HG02623 (cell line): ENCODE data around the gene LARP4.
"Not testable (repeated sequence)": the region's sequence is repeated elsewhere in the genome, so short reads cannot be mapped to it uniquely, and the experiment has no call there.

Experiments
- ATAC-seq: cut with Tn5 transposase; IDR thresholded peaks from one replicate; pipeline ENCODE4 v1.9.1; 2021; ENCODE audit warnings: moderate library complexity; ENCODE audit not compliant: unreplicated experiment

LARP4 gene

DNA sequence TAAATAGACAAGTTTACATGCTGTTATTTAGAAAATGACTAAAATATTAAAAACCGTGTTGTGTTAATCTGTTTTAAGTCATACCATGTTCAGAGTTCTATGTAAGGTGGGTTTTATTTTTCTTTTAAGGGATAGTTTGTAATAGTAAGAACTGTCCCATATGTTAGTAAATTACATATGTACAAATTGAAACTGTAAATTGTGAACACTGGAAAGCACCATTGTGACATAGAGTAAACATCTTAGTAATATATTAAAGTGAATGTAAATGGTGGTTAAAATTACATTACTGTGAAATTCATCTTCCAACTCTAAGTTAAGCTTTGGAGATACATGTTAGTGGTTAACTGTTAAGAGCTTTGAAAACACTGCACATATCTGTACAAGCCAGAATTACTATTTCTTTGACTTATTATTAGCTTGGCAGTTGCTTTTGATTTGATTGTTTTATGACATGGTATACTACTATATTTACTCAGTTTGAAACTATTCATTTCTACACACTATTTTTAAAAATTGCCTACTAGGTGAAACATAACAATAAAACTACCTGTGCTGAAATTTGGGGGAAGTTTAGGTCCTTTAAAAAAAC, 76.7 kb downstream of the LARP4 start:
- ATAC-seq = no peak

DNA sequence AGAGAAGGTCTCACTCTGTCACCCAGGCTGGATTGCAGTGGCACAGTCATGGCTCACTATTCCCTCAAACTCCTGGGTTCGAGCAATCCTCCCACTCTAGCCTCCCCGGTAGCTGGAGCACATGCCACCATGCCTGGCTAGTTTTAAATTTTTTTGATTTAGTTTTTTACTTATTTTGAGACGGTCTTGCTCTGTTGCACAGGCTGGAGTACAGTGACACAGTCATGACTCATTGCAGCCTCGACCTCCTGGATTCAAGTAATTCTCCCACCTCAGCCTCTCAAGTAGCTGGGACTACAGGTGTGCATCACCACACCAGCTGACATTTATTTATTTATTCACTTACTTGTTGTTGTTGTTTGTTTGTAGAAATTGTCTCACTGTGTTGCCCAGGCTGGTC, 81.9 kb downstream of the LARP4 start:
- no peak for ATAC-seq

DNA sequence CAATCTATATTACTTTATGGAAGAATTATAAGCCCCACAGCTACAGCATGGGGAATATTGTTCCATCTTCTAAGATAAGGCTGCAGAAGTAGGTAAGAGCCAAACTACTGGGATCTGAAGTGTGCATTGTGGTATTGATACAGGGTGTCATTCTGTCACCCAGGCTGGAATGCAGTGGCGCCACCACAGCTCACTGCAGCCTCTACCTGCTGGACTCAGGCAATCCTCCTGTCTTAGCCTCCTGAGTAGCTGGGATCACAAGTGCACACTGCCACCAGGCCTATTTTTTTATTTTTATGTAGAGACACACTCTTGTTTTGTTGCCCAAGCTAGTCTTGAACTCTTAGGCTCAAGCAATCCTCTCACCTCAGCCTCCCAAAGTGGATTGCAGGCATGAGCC, 82.8 kb downstream of the LARP4 start:
- ATAC-seq = no peak

DNA sequence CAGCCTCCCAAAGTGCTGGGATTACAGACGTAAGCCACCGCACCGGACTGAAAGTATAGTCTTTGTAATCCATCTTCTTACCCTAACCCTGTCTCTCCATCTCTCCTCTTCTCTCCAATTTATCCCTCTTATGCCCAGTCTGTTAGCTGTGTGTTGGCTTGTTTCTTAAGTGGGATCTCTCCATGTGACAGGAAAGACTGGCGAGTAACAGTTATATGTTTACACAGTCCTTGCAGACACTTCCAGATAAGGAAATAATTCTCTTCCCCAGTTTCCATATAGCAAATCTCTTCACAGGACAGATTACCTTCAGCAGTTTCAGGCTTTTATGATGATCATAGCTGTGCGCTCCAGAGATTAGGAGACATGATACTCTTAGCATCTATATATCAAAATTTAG, 88.1 kb downstream of the LARP4 start:
- ATAC-seq = no peak

DNA sequence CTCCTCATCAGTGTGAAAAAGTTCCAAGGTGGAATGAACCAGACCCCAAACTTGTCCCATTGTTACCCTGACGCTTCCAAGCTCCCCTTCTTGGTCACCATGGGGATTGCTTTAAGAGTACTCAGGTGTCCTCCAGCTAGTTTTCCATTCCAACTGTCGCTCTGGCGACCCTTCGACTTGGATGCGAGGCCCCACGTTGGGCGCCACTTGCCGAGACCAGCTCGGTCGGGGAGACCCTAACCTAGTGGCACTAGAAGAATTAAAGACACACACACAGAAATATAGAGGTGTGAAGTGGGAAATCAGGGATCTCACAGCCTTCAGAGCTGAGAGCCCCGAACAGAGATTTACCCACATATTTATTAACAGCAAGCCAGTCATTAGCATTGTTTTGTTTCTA, 97.4 kb downstream of the LARP4 start:
- ATAC-seq = not testable (repeated sequence)

DNA sequence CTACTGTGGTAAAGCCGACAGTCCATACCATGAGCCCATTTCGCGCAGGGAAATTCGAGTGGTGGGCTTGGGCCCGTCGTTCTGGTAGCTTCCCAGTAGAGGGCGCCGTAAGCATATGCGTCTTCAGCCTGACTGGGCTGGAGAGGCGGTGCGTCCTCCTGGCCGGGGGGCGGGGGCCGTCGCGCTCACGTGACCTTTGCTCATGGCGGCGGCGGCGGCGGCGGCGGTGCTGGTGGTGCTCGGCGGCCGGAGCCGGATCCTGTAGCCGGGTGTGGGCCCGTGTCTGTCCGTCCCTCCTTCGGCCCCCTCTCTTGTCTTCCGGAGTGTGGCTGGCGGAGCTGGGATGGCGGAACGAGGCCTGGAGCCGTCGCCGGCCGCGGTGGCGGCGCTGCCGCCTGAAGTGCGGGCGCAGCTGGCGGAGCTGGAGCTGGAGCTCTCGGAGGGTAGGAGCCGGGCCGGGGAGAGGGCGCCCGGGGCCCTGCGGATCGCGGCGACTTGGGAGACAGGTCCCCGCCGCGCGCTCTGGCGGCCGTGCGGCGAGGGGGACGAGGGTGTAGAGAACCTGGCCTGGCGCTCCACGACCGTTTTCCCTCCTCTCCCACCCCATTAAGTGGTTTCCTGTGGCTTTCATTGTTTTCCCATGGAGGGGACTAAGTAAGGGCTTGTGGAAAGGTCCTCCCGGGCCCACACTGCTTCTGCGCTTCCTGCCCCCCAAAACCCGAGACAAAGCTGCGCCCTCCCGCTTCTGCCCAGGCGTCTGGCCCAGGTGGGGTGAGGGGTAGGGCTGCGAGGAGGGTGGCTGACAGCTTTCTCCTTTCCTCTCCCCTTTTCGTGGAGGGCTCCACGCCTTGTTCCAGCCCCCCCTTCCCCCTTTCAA, 104.4 kb downstream of the LARP4 start, which contains the start of gene DIP2B:
DIP2B (plus strand) TSS at position 188 of the 877 bp plus-strand sequence; CDS start at position 344, 156 bp downstream.
- ATAC-seq = peak; percentile 82

DNA sequence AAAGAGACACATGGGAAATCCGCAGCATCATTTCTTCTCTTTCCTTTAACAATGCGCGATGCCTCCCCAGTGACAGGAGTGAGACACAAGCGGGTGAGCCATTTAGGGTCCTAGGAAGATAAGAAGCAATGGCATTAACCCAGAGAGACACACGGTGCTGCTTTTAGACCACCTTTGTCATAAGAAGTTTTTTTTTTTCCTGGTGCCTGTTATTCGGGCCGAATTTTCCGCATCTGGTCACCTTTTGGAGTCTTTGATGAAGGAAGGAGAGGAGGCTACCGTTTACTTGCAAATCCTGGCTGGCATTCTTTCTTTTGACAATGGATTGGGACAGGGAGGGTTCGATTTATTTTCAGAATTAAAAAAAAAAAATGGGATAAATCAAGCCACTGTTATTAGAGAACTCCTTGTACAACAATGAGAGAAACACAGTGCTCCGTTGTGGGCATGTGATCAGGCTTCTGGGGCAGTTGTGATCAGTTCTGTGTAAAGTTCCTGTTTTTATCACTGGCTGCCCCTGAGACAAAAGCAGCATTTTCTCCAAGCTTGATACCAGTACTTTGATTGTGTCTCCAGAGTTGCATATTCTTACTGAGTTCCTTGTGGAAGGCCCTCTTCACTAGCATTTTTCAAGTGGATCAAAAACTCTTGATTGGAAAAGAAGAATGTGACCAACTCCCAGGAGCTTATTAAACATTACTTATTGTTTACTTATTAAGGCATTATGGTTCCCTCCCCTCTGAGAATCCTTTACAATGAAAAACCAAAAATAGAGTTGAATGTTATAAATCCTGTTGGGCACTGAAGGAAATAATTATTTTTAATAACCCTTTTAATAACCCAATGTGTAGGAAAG, 105.2 kb downstream of the LARP4 start:
- no peak for ATAC-seq

DNA sequence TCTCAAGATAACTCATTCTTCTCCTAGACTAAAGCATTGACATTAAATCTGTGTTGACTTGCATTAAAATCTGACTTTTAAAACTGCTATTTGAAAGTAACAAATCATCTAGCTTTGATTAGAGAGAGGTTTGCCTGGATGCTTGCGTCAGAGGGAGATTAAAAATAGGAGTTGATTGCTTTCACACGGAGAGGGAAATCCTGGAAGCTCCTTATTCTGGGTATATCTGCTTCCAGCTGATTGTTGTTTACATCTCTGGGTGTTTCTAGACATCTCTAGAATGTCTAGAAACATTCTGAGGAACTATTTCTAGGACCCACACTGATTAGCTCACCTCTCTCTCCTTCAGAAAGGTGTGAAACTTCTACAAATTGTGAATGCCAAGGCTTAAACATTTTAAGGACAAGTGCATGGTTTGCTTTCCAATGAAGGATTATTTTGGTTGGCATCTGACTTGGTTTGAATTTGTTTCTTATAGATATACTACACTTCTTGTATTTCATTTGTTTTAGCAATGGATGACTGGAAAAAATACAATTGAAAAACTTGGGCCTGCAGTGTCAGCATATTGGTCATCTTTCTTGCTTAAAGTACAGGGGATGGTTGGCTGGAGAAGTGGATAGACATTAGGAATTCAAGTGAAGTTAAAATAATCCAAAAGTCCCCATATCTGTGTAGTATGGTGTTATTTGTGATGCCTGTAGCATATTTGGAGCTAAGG, 106.2 kb downstream of the LARP4 start:
- ATAC-seq = no peak

DNA sequence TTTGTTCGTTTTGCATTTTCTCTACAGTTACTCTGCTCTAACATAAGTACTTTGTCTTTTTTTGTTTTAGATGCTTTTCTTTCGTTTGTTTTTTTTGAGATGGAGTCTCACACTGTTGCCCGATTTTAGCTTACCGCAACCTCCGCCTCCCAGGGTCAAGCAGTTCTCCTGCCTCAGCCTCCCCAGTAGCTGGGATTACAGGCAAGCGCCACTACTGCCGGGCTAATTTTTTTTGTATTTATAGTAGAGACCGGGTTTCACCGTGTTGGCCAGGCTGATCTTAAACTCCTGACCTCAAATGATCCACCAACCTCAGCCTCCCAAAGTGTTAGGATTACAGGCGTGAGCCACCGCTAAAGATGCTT, 106.8 kb downstream of the LARP4 start:
- ATAC-seq = no peak

DNA sequence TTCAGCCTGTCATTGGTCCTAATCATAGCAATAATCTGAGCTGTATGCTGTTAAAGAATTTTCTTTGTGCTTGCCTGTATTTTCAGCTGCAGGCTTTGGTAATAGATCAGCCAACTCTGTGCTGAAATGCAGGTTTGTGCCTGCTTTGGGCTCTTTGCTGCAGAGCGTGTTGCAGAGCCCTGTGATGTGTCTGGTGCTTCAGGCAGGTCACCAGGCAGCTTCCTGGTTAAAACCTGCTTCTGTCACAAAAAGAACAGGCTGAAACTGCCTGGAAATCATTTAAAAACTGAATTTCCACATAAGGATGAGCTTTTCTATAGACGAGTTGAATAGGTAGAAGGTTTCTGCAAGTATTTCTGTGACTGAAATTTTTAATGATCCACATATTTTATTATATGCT, 107.2 kb downstream of the LARP4 start:
- no peak for ATAC-seq

DNA sequence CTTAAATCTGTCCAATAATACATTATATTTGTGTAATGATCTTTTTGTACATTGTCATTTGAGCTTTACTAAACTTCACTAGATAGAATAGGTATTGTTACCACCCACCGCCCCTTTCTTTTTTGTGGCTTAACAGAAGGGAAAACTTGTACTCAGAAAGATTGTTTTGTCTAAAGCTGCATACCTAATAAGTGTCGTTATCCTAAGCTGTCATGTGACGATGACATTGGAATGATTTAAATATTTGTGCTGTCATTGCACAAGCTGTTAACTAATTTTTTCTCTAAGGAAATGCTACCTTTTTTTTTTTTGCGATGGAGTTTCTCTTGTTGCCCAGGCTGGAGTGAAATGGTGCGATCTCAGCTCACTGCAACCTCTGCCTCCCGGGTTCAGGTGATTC, 107.7 kb downstream of the LARP4 start:
- ATAC-seq = no peak

DNA sequence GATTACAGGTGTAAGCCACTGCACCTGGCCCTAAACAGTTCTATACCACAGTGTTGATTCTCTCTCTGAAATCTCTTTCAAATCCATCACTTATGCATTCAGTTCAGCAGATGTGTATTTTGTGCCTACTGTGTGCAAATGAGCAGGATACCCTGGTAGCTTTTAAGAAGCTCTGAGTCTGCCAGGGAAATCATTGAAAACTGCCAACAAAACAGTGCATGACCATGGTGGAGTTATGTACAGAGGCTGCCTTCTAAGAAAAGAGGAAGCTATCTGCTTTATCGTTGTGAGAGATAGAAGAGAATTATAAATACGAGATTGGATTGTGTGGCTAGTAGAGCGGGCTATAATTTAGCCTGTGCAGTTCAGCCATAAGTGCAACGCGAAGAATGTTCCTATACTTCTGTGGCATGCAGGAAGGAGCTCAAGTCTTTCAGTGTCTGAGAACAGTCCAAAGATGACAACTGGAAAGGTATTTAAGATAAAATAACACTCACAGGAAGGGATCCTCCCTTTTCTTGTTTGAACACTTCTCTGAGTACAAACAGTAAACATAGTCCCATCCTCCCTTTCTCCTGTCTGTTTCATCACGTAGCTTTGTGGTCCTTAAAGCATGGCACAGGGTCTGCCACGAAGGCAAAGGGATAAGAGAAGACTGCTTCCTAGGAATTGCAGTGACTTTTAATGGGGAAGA, 108.4 kb downstream of the LARP4 start:
- ATAC-seq = no peak

DNA sequence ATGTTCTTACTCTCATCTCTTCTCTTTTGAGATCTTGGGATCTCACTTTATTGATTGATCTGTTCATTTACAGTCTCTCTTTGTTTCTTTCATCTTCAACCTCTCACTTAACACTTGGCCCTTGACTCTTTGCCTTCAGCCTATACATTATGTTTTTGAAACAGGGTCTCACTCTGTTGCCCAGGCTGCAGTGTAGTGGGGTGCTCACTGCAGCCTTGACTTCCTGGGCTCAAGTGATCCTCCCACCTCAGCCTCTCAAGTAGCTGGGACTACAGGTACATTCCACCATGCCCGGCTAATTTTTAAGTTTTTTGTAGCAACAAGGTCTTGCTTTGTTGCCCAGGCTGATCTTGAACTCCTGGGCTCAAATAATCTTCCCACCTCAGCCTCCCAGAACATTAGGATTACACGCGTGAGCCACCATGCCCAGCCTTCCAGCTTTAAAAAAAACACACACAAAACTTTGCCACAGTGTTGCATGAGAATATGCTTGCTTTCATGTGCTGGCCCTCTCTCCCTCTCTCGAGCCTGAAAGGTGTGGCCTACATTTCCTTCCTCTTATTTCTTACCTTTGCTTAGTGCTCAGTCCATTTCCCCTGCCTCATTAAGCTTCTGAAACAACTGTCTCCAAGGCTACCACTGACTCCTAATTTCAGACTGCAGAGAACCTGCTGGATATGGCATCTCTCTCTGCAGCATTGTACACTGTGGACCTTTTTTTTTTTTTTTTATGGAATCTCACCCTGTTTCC, 114.0 kb downstream of the LARP4 start:
- ATAC-seq = no peak

DNA sequence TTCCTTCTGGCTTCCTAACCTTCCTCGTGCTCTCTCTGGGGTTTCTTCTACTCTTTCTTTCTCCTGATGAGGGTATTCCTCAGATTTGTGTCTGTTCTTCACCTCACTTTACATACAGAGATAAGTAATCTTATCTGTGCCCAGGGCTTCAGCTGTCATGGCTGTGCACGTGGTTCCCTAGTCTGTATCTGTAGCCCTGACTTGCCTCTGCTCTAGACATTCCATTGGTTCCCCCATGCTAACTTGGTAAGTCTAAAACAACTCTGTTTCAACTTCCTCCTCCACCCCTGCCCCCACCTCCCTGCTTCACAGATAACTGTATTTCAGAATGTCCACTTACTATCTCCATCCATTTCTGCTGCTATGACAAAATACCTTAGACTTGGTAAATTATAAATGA, 114.9 kb downstream of the LARP4 start:
- ATAC-seq = no peak

DNA sequence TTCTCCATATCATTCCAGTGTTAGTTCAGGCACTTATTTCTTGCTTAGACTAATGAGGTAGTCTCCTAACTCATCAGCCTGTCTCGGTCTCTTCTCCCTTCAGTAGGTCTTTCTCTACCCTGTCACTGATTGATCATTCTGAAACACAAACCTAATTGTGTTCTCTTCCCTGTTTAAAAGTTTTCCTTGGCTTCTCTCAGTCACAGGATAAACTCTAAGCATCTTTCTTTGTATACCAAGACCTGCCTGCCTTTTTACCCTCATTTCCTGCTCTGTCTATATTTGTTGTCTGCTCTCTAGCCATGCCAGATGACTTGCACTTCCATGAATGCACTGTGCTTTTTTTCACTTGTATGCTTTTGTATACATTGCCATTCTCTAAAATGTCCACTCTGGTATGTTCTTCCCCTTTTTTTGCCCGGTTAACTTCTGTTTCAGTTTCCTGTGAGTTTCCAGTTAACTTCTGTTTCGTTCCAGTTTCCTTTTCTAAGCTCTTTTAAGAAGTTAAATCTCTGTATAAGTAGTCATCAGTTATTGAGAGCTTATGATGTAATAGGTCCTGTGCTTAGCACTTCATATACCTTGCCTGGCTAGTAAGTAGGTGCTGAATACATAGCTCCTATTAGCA, 116.8 kb downstream of the LARP4 start:
- ATAC-seq = peak; percentile 65

DNA sequence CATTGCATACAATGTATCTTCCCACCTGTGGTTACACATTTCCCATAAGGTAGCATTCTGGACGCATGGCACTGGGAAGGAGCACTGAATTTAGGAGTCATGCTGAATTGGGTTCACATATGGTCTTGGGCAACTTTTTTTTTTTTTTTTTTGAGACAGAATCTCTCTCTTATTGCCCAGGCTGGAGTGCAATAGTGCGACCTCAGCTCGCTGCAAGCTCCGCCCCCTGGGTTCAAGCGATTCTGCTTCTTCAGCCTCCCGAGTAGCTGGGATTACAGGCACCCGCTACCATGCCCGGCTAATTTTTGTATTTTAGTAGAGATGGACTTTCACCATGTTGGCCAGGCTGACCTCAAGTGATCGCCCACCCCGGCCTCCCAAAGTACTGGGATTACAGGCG, 117.4 kb downstream of the LARP4 start:
- ATAC-seq = no peak

DNA sequence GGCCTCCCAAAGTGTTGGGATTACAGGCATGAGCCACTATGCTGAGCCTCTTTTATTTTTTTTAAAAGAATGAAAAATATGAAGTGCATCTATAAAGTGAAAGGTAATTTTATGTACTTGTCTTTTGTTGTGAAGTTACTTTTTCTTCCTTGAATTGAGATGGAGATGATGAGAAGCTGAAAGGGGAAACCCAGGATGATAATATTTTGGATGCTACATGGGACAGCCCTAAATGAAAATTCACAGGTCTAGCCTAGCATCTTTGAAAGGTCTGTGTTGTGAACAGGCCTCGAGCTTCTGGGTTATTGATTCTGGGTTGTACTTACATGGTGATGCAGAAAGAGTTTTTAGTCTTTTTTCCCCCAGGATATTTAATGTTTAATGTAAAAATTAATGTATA, 118.7 kb downstream of the LARP4 start:
- ATAC-seq = no peak

DNA sequence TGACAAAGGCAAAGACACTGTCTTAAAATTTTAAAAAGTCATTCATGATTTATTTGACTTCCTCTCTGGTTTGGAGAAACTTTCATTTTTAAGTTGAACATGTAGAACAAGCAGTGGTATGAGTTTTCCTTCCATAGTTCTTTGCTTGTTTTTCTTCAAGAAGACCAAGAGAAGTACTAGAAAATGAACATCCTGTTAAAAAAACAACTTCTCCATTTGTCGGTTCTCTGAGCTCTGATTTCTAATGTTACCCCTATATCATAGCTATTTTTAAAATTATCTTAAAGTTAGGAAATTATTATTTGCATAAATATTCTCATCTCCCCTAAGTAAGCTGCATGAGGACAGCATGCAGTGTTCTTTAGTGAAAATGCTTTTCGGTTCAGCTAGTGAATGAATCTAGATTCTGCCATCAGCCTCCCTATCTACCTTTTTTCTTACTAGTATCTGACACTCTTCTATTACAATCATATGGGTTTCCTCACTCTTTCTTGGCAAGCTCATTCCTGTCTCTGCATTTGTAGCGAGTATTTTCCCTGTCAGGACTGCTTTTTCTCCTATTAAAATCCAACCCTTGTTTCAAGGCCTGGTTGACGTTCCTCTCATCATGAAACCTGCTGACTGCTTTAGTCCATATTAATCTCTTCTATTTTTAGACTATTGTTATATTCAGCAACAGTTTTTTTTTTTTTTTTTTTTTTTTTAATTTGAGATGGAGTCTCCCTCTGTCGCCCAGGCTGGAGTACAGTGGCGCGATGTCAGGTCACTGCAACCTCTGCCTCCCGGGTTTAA, 119.9 kb downstream of the LARP4 start:
- ATAC-seq = no peak
